H1 (cell line): ENCODE measurements around the gene LVRN. TPM values are rescaled to one million over a fixed set of nuclear protein-coding genes. Genes with fewer than 3 reads are reported as not detected.

Experiments used
- CTCF ChIA-PET: fragments of 300-600 bp; sonication (Branson Sonifier 250); formaldehyde crosslinking; loops from one replicate; lab custom pipeline; 2021; ENCODE audit not compliant: partially characterized antibody; lab: Charles Lee
- POLR2A ChIA-PET: fragments of 300-600 bp; sonication (Branson Sonifier 250); formaldehyde crosslinking; loops from one replicate; lab custom pipeline; 2021; ENCODE audit warnings: inconsistent platforms; ENCODE audit not compliant: partially characterized antibody; lab: Charles Lee
- DNase-seq, 2 experiments: peaks; one replicate each; pipeline versions ENCODE4 v3.0.0 to v3.0.0-alpha.2; 2010 to 2022; ENCODE audit warnings: low spot score in 2 of 2, low read depth in 1 of 2, mixed read lengths in 1 of 2
- FAIRE-seq: peaks from 2 replicates; lab custom pipeline; 2011; peaks lifted over from hg19 to GRCh38; lab: Jason Lieb, UNC
- H2AFZ ChIP-seq: 2 replicates; pipeline ENCODE4 v1.8.1; 2012; ENCODE audit warnings: low read length, inconsistent platforms
- H2AK5ac ChIP-seq: 2 replicates; pipeline ENCODE4 v1.6.1; 2013; ENCODE audit warnings: low read depth, low read length
- H2BK120ac ChIP-seq: replicated peaks from 2 replicates; pipeline ENCODE3; 2013; ENCODE audit warnings: low read depth, low read length, inconsistent platforms
- H2BK12ac ChIP-seq: 2 replicates; pipeline ENCODE4 v1.6.1; 2013; ENCODE audit warnings: low read depth, low read length
- H2BK15ac ChIP-seq: 2 replicates; pipeline ENCODE4 v1.6.1; 2013; ENCODE audit warnings: low read length
- H2BK20ac ChIP-seq: 2 replicates; pipeline ENCODE4 v1.6.1; 2013; ENCODE audit warnings: low read length
- H2BK5ac ChIP-seq: 2 replicates; pipeline ENCODE4 v1.6.1; 2013; ENCODE audit warnings: low read depth, low read length
- H3K14ac ChIP-seq: 2 replicates; pipeline ENCODE4 v1.6.1; 2013; ENCODE audit warnings: inconsistent platforms; ENCODE audit not compliant: insufficient read length
- H3K18ac ChIP-seq: 2 replicates; pipeline ENCODE4 v1.6.1; 2013; ENCODE audit warnings: low read length; ENCODE audit errors: extremely low read depth
- H3K23ac ChIP-seq: 2 replicates; pipeline ENCODE4 v1.6.1; 2013; ENCODE audit warnings: inconsistent platforms; ENCODE audit not compliant: insufficient read length
- H3K23me2 ChIP-seq: 2 replicates; pipeline ENCODE4 v1.6.1; 2013; ENCODE audit warnings: low read depth, low read length
- H3K27ac ChIP-seq: 2 replicates; pipeline ENCODE4 v1.6.1; 2011; ENCODE audit warnings: low read depth, low read length, inconsistent platforms
- H3K27me3 ChIP-seq, 4 experiments: replicated peaks in 1 of 4; 1 replicate in 1 of 4; 2 replicates in 3 of 4; pipeline versions ENCODE4 v1.6.1 to v1.8.1; 2011 to 2013; ENCODE audit warnings: low read length in 3 of 4, mild to moderate bottlenecking in 3 of 4, inconsistent platforms in 2 of 4, mixed read lengths in 2 of 4, moderate library complexity in 1 of 4; ENCODE audit not compliant: control insufficient read depth in 3 of 4, insufficient read depth in 3 of 4; ENCODE audit errors: extremely low read depth in 1 of 4
- H3K36me3 ChIP-seq, 4 experiments: 2 replicates each; pipeline versions ENCODE4 v1.6.1 to v1.8.1; 2011 to 2013; ENCODE audit warnings: mild to moderate bottlenecking in 4 of 4, low read length in 3 of 4, moderate library complexity in 2 of 4, control low read depth in 1 of 4, inconsistent platforms in 1 of 4; ENCODE audit not compliant: insufficient read depth in 4 of 4, control insufficient read depth in 2 of 4
- H3K4ac ChIP-seq: replicated peaks from 2 replicates; pipeline ENCODE3; 2013; ENCODE audit warnings: low read length, low read depth, mixed read lengths, inconsistent platforms; ENCODE audit not compliant: insufficient read length
- H3K4me1 ChIP-seq, 4 experiments: replicated peaks in 1 of 4; 1 replicate in 1 of 4; 2 replicates in 3 of 4; pipeline versions ENCODE4 v1.6.1 to v1.8.1; 2011 to 2013; ENCODE audit warnings: low read length in 3 of 4, inconsistent platforms in 2 of 4, mixed read lengths in 1 of 4; ENCODE audit not compliant: insufficient read depth in 4 of 4, control insufficient read depth in 3 of 4
- H3K4me2 ChIP-seq, 2 experiments: 2 replicates each; pipeline versions ENCODE4 v1.6.1 to v1.8.1; 2011 to 2013; ENCODE audit warnings: low read depth in 2 of 2, low read length in 2 of 2, control low read depth in 1 of 2, inconsistent platforms in 1 of 2, mild to moderate bottlenecking in 1 of 2; ENCODE audit not compliant: insufficient read depth in 1 of 2
- H3K4me3 ChIP-seq, 4 experiments: fragments of 200-600, 300-600 bp in 1 of 4; sonication (generic), shearing (Covaris generic), sonication (Bioruptor Twin) in 1 of 4; 2 replicates each; pipeline versions ENCODE4 v1.5.1 to v1.8.1; 2011 to 2016; ENCODE audit warnings: low read length in 4 of 4, low read depth in 3 of 4, control low read depth in 2 of 4, inconsistent platforms in 2 of 4, mild to moderate bottlenecking in 2 of 4, mixed read lengths in 1 of 4, moderate library complexity in 1 of 4; ENCODE audit not compliant: insufficient read depth in 2 of 4; ENCODE audit errors: extremely low read depth in 1 of 4
- H3K56ac ChIP-seq: replicated peaks from 2 replicates; pipeline ENCODE3; 2013; ENCODE audit warnings: low read depth, mild to moderate bottlenecking, mixed read lengths, low read length, inconsistent platforms; ENCODE audit not compliant: insufficient read length
- H3K79me1 ChIP-seq: 2 replicates; pipeline ENCODE4 v1.6.1; 2013; ENCODE audit warnings: low read depth, low read length, control low read depth
- H3K79me2 ChIP-seq, 2 experiments: 2 replicates each; pipeline versions ENCODE4 v1.6.1 to v1.8.1; 2012 to 2013; ENCODE audit warnings: low read length in 2 of 2, mild to moderate bottlenecking in 2 of 2, inconsistent platforms in 1 of 2; ENCODE audit not compliant: insufficient read depth in 2 of 2, control insufficient read depth in 1 of 2
- H3K9ac ChIP-seq, 4 experiments: replicated peaks in 1 of 4; 1 replicate in 1 of 4; 2 replicates in 3 of 4; pipeline versions ENCODE4 v1.6.1 to v1.8.1; 2011 to 2013; ENCODE audit warnings: low read depth in 3 of 4, low read length in 3 of 4, control low read depth in 2 of 4, mild to moderate bottlenecking in 2 of 4, moderate library complexity in 2 of 4, inconsistent platforms in 1 of 4; ENCODE audit errors: extremely low read depth in 1 of 4
- H3K9me3 ChIP-seq, 2 experiments: 2 replicates each; pipeline versions ENCODE4 v1.6.1 to v1.8.1; 2012 to 2013; ENCODE audit warnings: mild to moderate bottlenecking in 2 of 2, moderate library complexity in 2 of 2, control low read depth in 1 of 2, inconsistent platforms in 1 of 2, low read depth in 1 of 2, low read length in 1 of 2, mixed read lengths in 1 of 2; ENCODE audit not compliant: insufficient read depth in 2 of 2
- H4K20me1 ChIP-seq, 2 experiments: replicated peaks in 1 of 2; 2 replicates each; pipeline versions ENCODE3 to v1.8.1; 2011 to 2013; ENCODE audit warnings: inconsistent platforms in 2 of 2, low read length in 2 of 2, mild to moderate bottlenecking in 1 of 2; ENCODE audit not compliant: insufficient read depth in 2 of 2, control insufficient read depth in 1 of 2
- H4K5ac ChIP-seq: 2 replicates; pipeline ENCODE4 v1.6.1; 2013; ENCODE audit warnings: low read length, low read depth, mixed read lengths, inconsistent platforms; ENCODE audit not compliant: insufficient read length
- H4K8ac ChIP-seq: 2 replicates; pipeline ENCODE4 v1.8.0; 2013; ENCODE audit warnings: mild to moderate bottlenecking, moderate library complexity, low read length, inconsistent platforms; ENCODE audit not compliant: insufficient read depth; ENCODE audit errors: extremely low read depth
- H4K91ac ChIP-seq: replicated peaks from 2 replicates; pipeline ENCODE3; 2013; ENCODE audit warnings: low read length, mixed read lengths, inconsistent platforms; ENCODE audit not compliant: insufficient read length
- BCL11A ChIP-seq, 2 experiments: IDR thresholded peaks; one replicate each; pipeline ENCODE4 v1.6.1; 2011; ENCODE audit warnings: low read depth in 2 of 2, low read length in 2 of 2, mild to moderate bottlenecking in 2 of 2
- BRCA1 ChIP-seq: IDR thresholded peaks from 2 replicates; pipeline ENCODE4 v1.6.1; 2012; ENCODE audit warnings: low read depth, low read length, improper control_type of control experiment
- CBX5 ChIP-seq: fragments of 300-800, 300-1000 bp; sonication (generic); IDR thresholded peaks from 2 replicates; pipeline ENCODE4 v1.7.1; 2016; ENCODE audit warnings: antibody characterized with exemption, low read length, low read depth
- CREB1 ChIP-seq: IDR thresholded peaks from 2 replicates; pipeline ENCODE4 v1.6.1; 2012; ENCODE audit warnings: inconsistent platforms
- EGR1 ChIP-seq: IDR thresholded peaks from 2 replicates; pipeline ENCODE4 v1.6.1; 2011; ENCODE audit warnings: low read depth, low read length, borderline replicate concordance
- EP300 ChIP-seq, 2 experiments: IDR thresholded peaks; 1 replicate in 1 of 2; 2 replicates in 1 of 2; pipeline ENCODE4 v1.6.1; 2011 to 2012; ENCODE audit warnings: low read depth in 2 of 2, low read length in 2 of 2, mild to moderate bottlenecking in 2 of 2, borderline replicate concordance in 1 of 2, inconsistent platforms in 1 of 2, moderate library complexity in 1 of 2
- JUND ChIP-seq: IDR thresholded peaks from 2 replicates; pipeline ENCODE4 v1.6.1; 2011; ENCODE audit warnings: mild to moderate bottlenecking, improper control_type of control experiment, low read length
- KDM5A ChIP-seq: fragments of 200-600 bp; IDR thresholded peaks from 2 replicates; pipeline ENCODE4 v1.7.1; 2012; ENCODE audit warnings: mild to moderate bottlenecking, low read length, inconsistent platforms, mixed read lengths
- POU5F1 ChIP-seq: IDR thresholded peaks from 2 replicates; pipeline ENCODE4 v1.6.1; 2011; ENCODE audit warnings: low read depth, mild to moderate bottlenecking, low read length, moderate library complexity
- RBBP5 ChIP-seq: IDR thresholded peaks from 2 replicates; pipeline ENCODE4 v1.7.1; 2012; ENCODE audit warnings: low read depth, mild to moderate bottlenecking, inconsistent platforms, low read length, moderate library complexity, borderline replicate concordance
- SAP30 ChIP-seq: fragments of 300-600 bp; sonication (generic); IDR thresholded peaks from 2 replicates; pipeline ENCODE4 v1.7.1; 2012; ENCODE audit warnings: low read length, moderate library complexity, mild to moderate bottlenecking, inconsistent platforms; ENCODE audit not compliant: insufficient read depth, insufficient replicate concordance
- TBP ChIP-seq: IDR thresholded peaks from 2 replicates; pipeline ENCODE4 v1.6.1; 2011; ENCODE audit warnings: low read depth, low read length, improper control_type of control experiment
- TCF12 ChIP-seq: IDR thresholded peaks from 2 replicates; pipeline ENCODE4 v1.6.1; 2011; ENCODE audit warnings: low read depth, mild to moderate bottlenecking, low read length
- WGBS, 2 experiments: shearing (Covaris generic) in 1 of 2; methylation state at CpG; one replicate each; pipeline versions ENCODE4 v1.1.6 to v1.1.7; 2013 to 2015; ENCODE audit warnings: low lambda C conversion rate in 2 of 2, mixed read lengths in 2 of 2, inconsistent platforms in 1 of 2, low coverage in 1 of 2, missing lambda C conversion rate in 1 of 2; ENCODE audit not compliant: insufficient replicate concordance in 2 of 2, insufficient coverage in 1 of 2, insufficient read length in 1 of 2; ENCODE audit errors: extremely low coverage in 1 of 2, missing lambda C conversion rate in 1 of 2; 5-methylcytosine and 5-hydroxymethylcytosine counted together
- polyA plus RNA-seq, 7 experiments: library from polyadenylated mRNA; depleted of rRNA in 3 of 7; stranded (reverse) in 5 of 7; unstranded in 2 of 7; fragments of >200 nt in 5 of 7; fragments of 200-250 nt in 2 of 7; gene quantifications; 1 replicate in 5 of 7; 2 replicates in 1 of 7; 4 replicates in 1 of 7; pipeline versions ENCODE4 v1.2.1 to v1.2.3, GENCODE V29; 2011 to 2013; ENCODE audit warnings: missing spikeins in 2 of 7, mixed read lengths in 2 of 7
- total RNA-seq: library from RNA; stranded (reverse); fragmentation: NEBNext Ultra II Directional; extraction: Animal tissue kit (Norgen Biotek cat#: 25700); gene quantifications from 2 replicates; pipeline ENCODE4 v1.2.1, GENCODE V29; 2021
- TF ChIP-seq, protein P1 (sequence below): IDR thresholded peaks from 2 replicates; pipeline ENCODE4 v1.6.1; 2012; ENCODE audit warnings: inconsistent platforms

The LVRN gene
- total and polyA plus RNA-seq, 2 of the 8 experiments (the other 6 are each of a cell fraction or from before 2014, with no cell fraction given), result 0.08 to 0.09 TPM

DNA sequence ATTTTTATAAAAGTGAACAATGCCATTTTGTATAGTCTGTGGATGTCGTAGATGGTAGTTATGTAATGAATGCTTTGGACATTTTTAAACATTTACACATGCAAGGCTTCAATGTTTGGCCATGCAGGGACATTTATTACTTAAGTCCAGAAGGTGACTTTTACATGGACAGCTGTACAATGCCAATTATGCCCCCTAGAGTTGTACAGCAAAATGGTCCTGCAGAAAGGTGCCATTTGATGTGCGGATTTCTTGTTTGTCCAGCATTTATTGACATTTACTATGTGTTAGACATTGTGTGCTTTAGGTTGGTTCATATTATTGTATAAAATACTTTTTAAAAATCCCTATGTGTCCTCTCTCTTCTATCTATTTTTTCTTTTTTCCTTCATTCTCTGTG, 100.1 kb downstream of the LVRN start:
- CTCF ChIA-PET, result no interaction called here
- Histone ChIP-seq H3K4me1 (no peaks in the 10 kb centered on the region), H3K9ac (no peak overlapping the region), H4K8ac (no peak overlapping the region), H3K79me1 (no peaks in the 10 kb centered on the region), H2BK120ac (no peak overlapping the region), H4K20me1 (no peaks in the 10 kb centered on the region), H3K56ac (no peak overlapping the region), H3K23me2 (no peaks in the 10 kb centered on the region), H3K4ac (no peak overlapping the region), H3K36me3 (no peaks in the 10 kb centered on the region), H3K14ac (no peak overlapping the region), H3K9me3 (no peaks in the 10 kb centered on the region; a peak in 1 of 4 replicates), H3K79me2 (no peaks in the 10 kb centered on the region), H2BK15ac (no peak overlapping the region), H3K18ac (no peak overlapping the region), H2BK20ac (no peak overlapping the region), H3K27ac (no peak overlapping the region), H3K27me3 (no peaks in the 10 kb centered on the region), H4K5ac (no peak overlapping the region), H3K4me3 (no peak overlapping the region), H3K23ac (no peak overlapping the region), H2BK5ac (no peak overlapping the region), H2BK12ac (no peak overlapping the region), H2AK5ac (no peak overlapping the region), H3K4me2 (no peak overlapping the region), H4K91ac (no peak overlapping the region), H2AFZ (no peak overlapping the region)
- 92% methylated on average over 2 of the region's 2 CpGs; no CpG with 5 or more reads in 1 of the 2 experiments for WGBS, 2 experiments
- POLR2A ChIA-PET, result no interaction called here
- no peak for FAIRE-seq
- TF ChIP-seq CBX5 (no peak), TCF12 (no peak), SAP30 (no peak), EGR1 (no peak), KDM5A (no peak), POU5F1 (no peak), CREB1 (no peak), BCL11A (IDR thresholded peaks at IDR 0.05; ENCODE audit: low read depth in 2 of 2, low read length in 2 of 2) (no peak), TBP (no peak), BRCA1 (no peak), EP300 (IDR thresholded peaks at IDR 0.05; ENCODE audit: borderline replicate concordance in 1 of 2, low read depth in 2 of 2, low read length in 2 of 2) (no peak), RBBP5 (no peak), JUND (no peak)
- TF ChIP-seq, protein P1, sequence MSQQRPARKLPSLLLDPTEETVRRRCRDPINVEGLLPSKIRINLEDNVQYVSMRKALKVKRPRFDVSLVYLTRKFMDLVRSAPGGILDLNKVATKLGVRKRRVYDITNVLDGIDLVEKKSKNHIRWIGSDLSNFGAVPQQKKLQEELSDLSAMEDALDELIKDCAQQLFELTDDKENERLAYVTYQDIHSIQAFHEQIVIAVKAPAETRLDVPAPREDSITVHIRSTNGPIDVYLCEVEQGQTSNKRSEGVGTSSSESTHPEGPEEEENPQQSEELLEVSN, result no peak
- no peak for DNase-seq
